ENCODE measurements around the gene PHACTR4. TPM values are rescaled to one million over a fixed set of nuclear protein-coding genes. Genes with fewer than 3 reads are reported as not detected.
"Not testable (repeated sequence)": the region's sequence is repeated elsewhere in the genome, so short reads cannot be mapped to it uniquely, and the experiment has no call there.

The PHACTR4 gene
- total RNA-seq, 1 donor from 2014 or later: 19.1 TPM

GRCh38 chr1:28494737-28495136, 125.2 kb downstream of the PHACTR4 start:
- DNase-seq (ENCODE audit: low read depth, low spot score): no peak

GRCh38 chr1:28499553-28499952, 130.0 kb downstream of the PHACTR4 start:
- no peak for DNase-seq (ENCODE audit: low read depth, low spot score)

- no peak for DNase-seq (ENCODE audit: low read depth, low spot score)
These were observed 132.4 kb downstream of the PHACTR4 start for GRCh38 chr1:28501925-28502324.

GRCh38 chr1:28503117-28503516, 133.6 kb downstream of the PHACTR4 start:
- DNase-seq (ENCODE audit: low read depth, low spot score): no peak

- peak; percentile 96 for DNase-seq (ENCODE audit: low read depth, low spot score)
These were observed 136.1 kb downstream of the PHACTR4 start, which contains the start of gene RCC1 for GRCh38 chr1:28505406-28506187. TSS of gene RCC1 (plus strand) at chr1:28506043. CDS start at chr1:28529867, 23,824 bp downstream.

- no peak for DNase-seq (ENCODE audit: low read depth, low spot score)
These were observed 137.3 kb downstream of the PHACTR4 start for GRCh38 chr1:28506907-28507246.

- DNase-seq (ENCODE audit: low read depth, low spot score): no peak
These were observed 137.7 kb downstream of the PHACTR4 start for GRCh38 chr1:28507247-28507645.

- DNase-seq (ENCODE audit: low read depth, low spot score): no peak
These were observed 138.3 kb downstream of the PHACTR4 start for GRCh38 chr1:28507646-28508434.

GRCh38 chr1:28508435-28508754, 138.9 kb downstream of the PHACTR4 start:
- no peak for DNase-seq (ENCODE audit: low read depth, low spot score)

GRCh38 chr1:28509705-28510272, 140.2 kb downstream of the PHACTR4 start:
- no peak for DNase-seq (ENCODE audit: low read depth, low spot score)

GRCh38 chr1:28510273-28510969, 140.9 kb downstream of the PHACTR4 start:
- DNase-seq (ENCODE audit: low read depth, low spot score): no peak

GRCh38 chr1:28510970-28511440, 141.5 kb downstream of the PHACTR4 start:
- no peak for DNase-seq (ENCODE audit: low read depth, low spot score)

GRCh38 chr1:28512058-28512611, 142.6 kb downstream of the PHACTR4 start:
- no peak for DNase-seq (ENCODE audit: low read depth, low spot score)

- not testable (repeated sequence) for DNase-seq (ENCODE audit: low read depth, low spot score)
These were observed 144.9 kb downstream of the PHACTR4 start for GRCh38 chr1:28514445-28514933.

GRCh38 chr1:28516518-28516956, 147.0 kb downstream of the PHACTR4 start:
- DNase-seq (ENCODE audit: low read depth, low spot score): no peak

- DNase-seq (ENCODE audit: low read depth, low spot score): no peak
These were observed 148.1 kb downstream of the PHACTR4 start for GRCh38 chr1:28517649-28517999.

GRCh38 chr1:28518000-28518744, 148.6 kb downstream of the PHACTR4 start:
- peak; percentile 60 for DNase-seq (ENCODE audit: low read depth, low spot score)

GRCh38 chr1:28518745-28519341, 149.3 kb downstream of the PHACTR4 start:
- DNase-seq (ENCODE audit: low read depth, low spot score): no peak

GRCh38 chr1:28519946-28520725, 150.6 kb downstream of the PHACTR4 start:
- no peak for DNase-seq (ENCODE audit: low read depth, low spot score)

Measured in pulmonary artery endothelial cell (primary cell).